A673 (cell line): ENCODE results near the gene DUSP19.

ENCODE experiments used
- EZH2 ChIP-seq: fragments of 200-600 bp; sonication (generic); IDR thresholded peaks from 2 replicates; pipeline ENCODE4 v1.6.1; 2017; ENCODE audit warnings: borderline replicate concordance, low read depth, mild to moderate bottlenecking, mixed read lengths, antibody characterized with exemption, low read length; ENCODE audit not compliant: poor library complexity, severe bottlenecking
- TF ChIP-seq, protein P1 (sequence below): fragments of 300-800, 200-600 bp; sonication (generic); conservative IDR thresholded peaks from 2 replicates; pipeline ENCODE4 v1.5.1; 2017; ENCODE audit warnings: low read depth, mild to moderate bottlenecking, antibody characterized with exemption, low read length, moderate library complexity, mixed read lengths

GRCh38 chr2:183037553-183038340 is 40.8 kb upstream of the DUSP19 start:
- TF ChIP-seq, protein P1, sequence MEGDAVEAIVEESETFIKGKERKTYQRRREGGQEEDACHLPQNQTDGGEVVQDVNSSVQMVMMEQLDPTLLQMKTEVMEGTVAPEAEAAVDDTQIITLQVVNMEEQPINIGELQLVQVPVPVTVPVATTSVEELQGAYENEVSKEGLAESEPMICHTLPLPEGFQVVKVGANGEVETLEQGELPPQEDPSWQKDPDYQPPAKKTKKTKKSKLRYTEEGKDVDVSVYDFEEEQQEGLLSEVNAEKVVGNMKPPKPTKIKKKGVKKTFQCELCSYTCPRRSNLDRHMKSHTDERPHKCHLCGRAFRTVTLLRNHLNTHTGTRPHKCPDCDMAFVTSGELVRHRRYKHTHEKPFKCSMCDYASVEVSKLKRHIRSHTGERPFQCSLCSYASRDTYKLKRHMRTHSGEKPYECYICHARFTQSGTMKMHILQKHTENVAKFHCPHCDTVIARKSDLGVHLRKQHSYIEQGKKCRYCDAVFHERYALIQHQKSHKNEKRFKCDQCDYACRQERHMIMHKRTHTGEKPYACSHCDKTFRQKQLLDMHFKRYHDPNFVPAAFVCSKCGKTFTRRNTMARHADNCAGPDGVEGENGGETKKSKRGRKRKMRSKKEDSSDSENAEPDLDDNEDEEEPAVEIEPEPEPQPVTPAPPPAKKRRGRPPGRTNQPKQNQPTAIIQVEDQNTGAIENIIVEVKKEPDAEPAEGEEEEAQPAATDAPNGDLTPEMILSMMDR: 0 out of 2 replicates have a peak, but pooled peaks have one; percentile 9
- TF ChIP-seq EZH2: no peak
